HG03571 (cell line): ENCODE measurements around the gene SLC35B4.
"Not testable (repeated sequence)": the region's sequence is repeated elsewhere in the genome, so short reads cannot be mapped to it uniquely, and the experiment has no call there.

Experiments used
- ATAC-seq: cut with Tn5 transposase; IDR thresholded peaks from one replicate; pipeline ENCODE4 v1.9.1; 2021; ENCODE audit not compliant: unreplicated experiment

Gene SLC35B4

DNA sequence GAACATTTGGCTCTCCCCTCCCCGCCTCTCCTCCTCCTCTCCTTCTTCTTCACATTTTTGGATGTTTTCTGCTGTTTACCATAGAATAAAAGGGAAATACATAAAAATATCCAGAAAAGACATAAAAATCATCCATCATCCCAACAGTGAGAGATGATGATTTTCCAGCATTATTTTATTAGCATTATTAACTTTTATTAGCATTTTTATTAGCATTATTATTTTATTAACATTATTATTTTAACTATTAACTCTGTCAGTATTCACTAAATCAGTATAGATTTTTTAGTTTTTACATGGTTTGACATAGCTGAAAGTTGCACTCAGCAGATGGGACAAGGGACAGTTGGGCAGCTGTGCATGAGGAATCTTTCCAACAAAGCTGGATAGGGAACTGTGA lies 16.2 kb upstream of the SLC35B4 start:
- ATAC-seq: no peak

DNA sequence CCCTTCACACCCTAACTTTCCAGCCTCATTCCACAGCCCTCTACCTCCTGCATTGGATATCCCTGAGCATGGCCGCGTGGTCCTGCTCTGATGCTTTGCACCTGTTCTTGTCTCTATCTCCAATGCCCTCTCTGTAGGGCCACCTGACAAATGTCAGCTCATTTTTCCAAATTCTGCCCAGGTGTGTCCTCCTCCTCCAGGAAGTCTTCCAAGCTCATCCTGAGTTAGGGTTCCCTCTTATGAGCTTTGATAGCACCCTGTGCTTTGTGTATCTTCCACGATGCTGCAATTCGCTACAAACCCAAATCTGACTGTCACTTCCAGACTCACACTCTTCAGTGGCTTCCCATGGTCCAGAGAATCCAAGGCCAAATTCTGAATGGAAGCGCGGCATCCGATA lies 14.7 kb upstream of the SLC35B4 start:
- no peak for ATAC-seq

DNA sequence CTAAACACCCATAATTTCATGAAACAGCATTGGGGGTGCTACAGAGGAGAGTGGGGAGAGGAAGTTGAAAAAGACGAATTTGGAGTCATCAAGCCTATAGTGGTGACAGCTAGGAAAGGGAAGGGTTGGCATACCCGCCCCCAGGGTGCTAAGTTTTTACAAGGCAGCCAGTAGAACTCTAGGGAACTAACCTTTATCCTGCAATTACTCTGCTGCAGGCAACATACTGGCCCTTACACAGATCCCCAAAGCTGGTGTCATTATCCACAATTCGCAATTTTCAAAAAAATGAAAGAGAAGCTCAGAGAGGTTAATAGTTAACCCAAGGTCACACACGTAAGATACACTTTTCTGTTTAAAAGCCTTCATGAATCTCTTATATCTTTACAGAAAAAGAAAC lies 14.2 kb upstream of the SLC35B4 start:
- ATAC-seq: no peak

DNA sequence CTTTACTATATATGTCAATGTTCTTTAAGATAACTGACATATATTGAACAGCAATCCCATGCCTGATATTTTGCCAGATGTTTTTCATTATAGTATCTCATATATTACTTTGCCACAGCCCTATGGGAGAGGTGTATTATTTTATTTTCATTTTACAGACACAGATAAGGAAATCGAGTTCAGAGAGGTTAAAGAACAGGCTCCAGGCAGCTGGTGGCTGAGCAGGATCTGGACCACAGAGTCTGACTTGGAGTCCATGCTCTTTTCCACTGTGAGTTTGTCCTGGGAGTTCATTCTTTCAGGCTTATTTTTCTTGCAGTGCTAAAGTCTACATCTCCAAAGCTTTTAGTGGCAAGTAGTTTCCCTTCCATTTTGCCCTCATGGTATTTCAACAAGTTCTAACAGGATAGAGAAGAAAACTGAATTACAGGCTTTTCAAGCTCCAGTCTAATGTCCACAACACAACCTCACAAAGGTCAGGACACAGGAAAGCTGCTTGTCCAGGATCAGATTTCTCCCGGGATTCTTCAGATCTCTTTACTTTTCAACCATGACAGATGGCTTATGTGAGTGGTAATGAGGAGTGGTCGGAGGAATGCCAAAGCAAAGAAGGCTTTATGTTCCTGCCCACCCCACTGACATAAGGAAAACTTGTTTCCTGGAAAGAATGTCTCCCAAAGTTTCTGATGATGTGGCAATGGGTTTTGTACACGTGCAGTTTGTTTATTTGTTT lies 13.1 kb upstream of the SLC35B4 start:
- ATAC-seq: no peak

DNA sequence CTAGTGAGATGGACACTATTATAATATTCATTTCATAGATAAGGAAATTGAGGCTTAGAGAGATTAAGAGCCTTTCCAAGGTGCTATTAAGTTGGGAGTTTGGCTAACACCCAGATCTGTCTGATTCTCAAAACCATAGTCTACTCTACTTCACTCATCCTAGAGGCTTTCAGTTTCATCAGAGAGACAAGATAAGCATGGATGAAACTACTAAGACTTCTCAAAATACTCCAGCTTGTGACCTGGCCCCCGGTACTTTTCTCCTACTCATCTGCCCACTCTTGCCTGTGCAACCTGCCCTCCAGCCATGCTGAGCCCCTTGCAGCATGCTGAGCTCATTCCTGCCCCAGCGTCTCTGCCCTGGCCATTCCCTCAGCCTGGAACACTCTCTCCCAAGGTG lies 12.2 kb upstream of the SLC35B4 start:
- no peak for ATAC-seq

DNA sequence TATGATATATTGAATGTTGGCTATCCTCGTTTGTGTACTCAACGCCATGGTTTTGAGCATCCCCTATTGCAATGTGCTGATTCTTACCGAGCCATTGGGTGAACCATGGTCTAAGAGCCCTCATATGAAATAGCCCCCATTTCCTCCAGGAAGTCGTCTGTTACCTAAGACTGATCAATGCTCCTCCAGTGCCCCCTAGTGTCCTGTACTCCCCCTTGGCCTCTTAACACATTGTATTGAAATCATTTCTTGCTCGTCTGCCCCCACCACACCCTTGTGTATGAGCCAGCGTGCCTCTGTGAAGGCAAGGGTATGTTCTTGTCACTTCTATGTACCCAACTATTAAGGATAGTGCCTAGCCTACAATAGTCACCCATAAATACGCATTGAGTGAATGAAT lies 11.2 kb upstream of the SLC35B4 start:
- ATAC-seq: peak; percentile 79

DNA sequence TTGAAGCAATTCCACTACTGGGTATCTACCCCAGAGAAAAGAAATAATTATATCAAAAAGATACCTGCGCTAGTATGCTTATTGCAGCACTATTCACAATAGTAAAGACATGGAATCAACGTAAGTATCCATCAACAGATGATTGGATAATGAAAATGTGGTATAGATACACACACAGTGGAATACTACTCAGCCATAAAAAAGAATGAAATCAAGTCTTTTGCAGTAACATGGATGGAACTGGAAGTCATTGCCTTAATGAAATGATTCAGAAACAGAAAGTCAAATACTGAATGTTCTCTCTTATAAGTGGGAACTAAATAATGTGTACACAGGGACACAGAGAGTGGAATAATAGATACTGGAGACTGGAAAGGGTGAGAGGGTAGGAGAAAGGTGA lies 7.4 kb upstream of the SLC35B4 start:
- ATAC-seq: no peak

DNA sequence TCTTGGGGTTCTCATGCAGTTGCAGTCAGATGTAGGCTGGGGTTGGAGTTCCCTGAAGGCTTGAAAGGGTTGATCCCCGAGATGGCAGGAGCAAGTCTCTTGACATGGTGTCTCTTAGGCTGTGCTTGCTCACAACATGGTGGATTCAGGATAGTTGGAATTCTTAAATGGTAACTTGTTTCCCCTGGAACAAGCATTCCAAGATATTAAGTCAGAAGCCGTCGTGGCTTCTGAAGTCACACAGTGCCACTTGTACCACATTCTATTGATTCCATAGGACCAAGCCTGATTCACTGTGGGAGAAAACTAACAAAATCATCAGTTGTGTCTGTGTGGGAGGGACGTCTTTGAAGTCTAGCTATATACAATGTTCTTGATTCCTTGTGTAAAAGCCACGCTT lies 3.5 kb upstream of the SLC35B4 start:
- ATAC-seq: no peak

DNA sequence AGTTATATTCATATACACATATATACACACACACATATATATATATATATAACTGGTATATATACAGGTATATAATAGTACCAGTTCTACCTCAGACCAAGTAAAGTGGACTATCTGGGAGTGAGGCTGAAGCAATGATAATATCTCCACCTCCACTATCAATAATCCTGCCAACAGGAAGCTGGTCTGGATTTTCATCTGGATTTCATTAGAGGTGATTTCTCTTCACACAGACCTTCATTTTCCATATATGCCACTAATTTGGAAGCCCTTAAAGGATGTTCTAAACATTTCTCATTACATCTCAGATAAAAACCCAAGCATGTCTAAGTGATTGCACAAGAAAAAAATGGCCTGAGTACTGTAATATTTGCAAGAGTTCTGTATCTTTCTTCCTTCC lies 1.7 kb upstream of the SLC35B4 start:
- ATAC-seq: no peak

DNA sequence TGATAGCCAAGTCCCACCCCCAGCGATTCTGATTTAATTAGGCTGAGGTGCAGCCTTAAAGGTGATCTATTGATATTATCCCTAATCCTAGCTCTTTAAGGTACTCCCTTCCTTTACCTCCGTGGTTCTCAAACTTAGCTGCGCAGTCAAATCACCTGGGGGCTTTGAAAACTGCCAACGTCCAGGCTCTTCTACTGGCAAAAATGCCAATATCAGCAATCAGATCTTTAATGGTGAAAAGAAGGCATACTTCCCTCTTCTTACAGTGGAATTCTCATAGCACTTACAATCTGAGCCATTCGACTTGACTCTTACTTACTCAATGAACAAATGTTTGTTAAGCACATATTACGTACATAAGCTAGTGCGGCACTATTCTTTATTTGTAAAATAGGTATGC lies 704 bp upstream of the SLC35B4 start:
- ATAC-seq: no peak

DNA sequence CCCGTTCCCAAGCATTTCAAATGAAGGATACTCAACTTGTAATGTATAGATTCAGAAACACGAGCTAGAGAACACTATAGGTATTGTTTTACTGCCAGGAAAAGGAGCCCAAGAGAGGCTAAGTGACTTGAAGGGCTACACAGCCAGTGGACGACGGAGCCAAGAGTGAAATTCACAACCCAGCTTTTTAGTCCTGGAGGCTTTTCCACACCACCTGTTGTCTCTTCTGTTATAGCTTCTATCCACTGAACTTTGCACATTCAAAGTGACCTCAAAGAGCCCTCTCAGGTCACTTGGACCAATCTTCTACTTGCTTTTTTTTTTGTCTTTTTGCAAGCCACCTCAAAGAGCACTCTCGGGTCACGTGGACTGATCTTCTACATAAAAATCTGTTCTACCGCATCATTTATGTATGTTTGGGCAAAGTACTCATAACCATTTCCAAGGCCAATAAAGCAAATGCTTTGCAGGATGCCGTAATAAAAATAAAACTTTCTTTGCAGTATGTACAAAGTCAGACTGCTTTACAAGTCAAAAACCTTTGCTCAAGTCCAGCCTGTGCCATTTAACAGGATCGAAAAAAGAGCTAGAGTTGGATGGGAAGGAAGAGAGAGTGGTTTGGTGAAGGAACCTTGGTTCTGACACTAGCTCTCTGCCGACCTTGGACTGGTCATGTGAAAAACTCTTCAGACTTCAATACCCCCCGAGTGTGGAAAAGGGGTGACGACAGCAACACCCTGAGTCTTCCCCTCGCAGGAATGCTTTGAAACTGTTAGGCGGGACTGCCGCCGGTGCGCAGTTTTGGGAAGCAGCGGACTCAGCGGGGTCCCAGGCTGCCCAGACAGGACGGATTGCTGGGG lies 821 bp downstream of the SLC35B4 start:
- peak; percentile 2 for ATAC-seq

DNA sequence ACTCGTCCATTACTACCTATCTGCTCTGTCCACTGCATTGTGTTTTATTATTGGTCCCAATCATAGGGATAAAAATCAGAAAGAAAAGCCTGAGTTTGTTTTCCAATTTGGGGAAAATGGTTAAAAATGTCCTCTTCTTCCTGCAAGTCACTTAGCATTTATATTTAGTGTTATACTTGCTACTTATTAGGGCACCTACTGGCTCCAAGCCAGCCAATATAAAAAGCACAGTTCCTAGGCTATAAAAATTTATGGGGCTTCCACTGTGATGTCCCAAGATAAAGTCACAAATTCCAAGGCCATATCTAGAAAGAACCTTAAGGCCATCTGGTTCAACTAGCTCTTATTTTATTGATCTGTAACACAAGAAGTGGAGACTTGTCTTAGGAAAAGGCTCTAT lies 3.2 kb downstream of the SLC35B4 start:
- ATAC-seq: no peak

DNA sequence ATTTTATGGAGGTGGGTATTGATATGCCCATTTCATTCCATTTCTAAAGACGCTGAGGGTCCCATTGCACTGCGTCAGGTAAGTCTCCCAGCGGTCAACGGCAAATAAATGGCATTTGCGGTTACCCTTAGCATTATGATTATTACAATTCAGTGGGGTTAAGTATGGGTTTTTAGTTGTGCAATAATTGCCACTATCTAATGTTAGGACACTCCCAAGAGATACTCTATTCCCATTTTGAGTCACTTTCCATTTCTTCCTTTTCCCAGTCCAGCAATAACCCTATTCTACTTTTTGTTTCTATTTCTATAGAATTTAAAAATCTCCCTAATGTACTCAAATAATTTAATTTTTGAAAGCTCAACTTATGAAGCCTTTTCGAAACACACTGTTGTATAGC lies 4.0 kb downstream of the SLC35B4 start:
- ATAC-seq: no peak

DNA sequence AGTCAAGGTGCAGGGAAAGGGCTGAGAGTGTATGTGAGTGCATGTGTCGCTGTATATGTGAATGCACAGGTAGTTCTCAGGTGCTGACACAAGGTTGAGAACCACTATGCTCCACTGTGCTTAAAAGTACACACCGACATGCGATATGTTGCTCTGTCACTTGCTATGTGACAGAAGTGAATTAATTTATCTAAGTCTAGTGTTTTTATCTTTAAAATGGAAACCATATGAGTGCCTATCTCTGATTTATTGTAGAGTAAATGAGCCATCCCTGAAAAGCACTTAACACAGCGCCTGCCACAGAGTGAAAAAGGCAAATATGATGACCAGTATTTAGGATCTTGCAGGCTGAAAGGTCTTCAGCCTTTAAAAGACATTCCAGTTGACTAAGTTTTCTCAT lies 4.9 kb downstream of the SLC35B4 start:
- ATAC-seq: no peak

DNA sequence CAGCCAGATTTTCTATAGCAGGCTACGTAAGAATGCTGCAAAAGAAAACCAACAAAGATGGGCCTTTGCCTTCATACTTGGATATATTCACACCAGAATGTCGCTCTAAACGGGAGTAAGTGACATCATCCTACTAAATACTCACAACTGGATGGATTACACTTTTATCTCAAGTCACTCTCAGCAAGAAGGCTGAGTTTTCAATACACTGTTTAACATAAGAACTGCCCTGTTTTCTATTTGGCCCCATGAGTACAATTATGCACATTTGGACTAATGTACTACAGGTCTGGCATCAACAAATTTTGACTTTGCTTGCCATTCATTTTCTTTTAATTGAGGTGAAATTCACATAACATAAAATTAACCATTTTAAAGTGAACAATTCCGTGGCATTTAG lies 8.2 kb downstream of the SLC35B4 start:
- no peak for ATAC-seq

DNA sequence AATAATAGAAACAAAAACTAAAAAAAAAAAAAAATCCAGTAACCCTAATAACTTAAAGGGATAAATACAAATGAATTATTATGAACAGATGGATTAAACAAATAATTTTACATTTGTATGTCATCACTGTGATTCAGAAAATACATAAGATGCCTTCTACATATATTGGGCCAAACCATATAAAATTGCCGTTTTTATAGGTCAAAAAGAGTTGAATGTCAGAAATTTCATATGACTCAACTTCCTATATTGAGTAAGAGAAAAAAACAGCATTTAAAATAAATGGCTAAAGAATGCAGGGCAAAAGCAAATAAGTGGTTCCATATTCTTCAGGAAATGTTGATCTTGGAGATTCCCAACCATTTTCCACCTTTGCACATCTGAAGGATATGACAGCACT lies 9.4 kb downstream of the SLC35B4 start:
- ATAC-seq: no peak

DNA sequence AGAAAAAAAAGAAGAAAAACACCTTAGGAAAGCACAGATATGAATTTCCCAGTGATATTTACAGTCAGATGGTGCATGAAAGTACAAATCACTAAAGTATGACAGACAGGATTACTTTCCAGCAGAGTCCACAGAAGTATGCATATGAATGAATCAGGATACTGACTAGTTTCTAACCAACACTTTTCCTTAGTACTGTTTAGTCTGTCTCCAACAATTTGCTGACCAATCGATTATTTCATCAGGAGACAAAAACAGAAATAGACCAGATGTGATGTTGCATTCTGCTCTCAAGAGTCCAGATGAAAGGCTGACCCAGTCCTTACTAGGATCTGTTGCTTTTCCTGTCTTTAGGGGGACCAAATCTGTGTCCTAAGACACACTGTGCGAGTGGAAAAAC lies 14.6 kb downstream of the SLC35B4 start:
- no peak for ATAC-seq

DNA sequence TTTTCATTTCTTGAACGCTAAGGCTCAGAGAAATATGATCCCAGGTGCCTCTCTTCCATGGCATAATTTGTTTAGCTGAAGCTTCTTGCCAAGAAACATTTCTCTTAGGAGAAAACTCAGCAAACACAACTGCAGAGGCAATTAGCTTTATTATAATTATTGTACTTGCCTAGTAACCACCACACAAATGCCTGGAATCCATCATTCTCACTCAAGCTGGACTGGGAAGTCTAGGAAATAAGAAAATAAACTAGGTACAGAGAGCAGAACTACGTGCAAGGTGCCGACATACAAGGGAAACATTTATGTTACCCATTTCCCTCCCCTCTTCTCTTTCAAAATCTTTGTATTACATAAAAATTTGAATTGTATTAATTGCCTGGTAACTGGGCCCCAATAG lies 15.1 kb downstream of the SLC35B4 start:
- ATAC-seq: no peak

DNA sequence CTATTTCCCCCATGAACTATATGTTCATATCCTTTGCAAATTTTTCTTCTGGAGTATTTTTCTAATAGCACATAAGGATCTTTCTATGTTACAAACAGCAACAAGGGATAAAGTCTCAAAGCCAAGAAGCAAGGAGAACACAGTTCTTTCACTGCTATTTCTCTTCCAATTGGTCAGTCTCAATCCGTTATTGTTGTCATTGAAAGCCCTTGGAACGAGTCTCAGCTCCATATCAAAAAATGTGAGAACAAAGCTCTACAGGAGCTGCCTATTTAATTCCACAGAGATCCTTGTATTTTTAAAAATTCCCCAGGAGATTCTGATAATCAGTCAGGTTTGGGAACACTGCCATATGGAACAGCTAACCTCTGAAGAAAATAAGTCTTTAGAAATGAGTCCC lies 15.7 kb downstream of the SLC35B4 start:
- ATAC-seq: no peak

DNA sequence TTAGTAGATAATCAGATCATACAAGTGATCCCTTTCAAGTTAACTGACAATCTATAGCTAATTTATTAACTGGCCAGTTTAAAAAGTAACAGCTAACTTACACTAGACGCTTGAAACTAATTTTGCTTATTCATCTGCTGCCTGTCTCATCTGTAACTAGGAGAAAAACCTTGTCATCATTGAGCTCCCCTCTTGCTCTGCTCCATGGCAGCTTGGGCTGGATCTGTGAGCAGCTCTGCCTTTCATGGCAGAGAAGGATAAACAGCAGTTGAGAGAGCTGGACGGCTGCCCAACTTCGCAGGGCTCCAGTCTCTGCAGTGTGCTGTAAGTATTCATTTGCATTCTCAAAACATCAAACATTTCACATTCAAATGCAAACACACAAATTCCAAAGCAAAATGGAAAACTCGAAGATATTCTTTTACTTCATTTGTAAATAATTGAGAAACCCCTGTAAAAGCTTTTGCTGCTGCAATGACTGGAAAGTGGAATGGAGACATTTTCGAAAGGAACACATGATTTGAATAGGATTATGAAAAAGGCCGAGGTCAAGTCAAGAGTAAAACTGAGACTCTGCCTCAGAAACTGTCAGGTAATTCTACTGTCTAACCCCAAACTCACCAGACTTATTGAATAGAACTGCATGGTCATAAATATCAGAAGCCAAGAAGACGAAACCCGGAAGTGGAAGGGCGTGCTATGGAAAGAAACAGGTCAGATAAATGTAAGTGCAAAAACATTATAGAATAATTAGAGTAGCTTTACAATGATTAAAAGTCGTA lies 17.6 kb downstream of the SLC35B4 start:
- ATAC-seq: peak; percentile 53

DNA sequence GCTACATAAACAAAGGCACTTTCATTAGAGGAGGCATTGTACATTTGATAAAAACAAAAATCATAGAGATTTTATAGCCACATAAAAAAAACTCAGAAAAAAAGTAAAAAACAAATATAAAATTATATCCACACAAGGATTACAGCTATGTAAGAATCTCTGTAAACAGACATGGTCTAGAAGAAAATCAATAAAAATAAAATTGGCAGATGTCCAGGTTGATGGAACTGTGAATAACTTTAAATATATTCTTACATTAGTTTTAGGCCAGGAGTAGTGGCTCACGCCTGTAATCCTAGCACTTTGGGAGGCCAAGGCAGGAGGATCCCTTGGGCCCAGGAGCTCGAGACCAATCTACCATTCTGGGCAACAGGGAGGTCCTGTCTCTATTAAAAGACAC lies 19.2 kb downstream of the SLC35B4 start:
- no peak for ATAC-seq

DNA sequence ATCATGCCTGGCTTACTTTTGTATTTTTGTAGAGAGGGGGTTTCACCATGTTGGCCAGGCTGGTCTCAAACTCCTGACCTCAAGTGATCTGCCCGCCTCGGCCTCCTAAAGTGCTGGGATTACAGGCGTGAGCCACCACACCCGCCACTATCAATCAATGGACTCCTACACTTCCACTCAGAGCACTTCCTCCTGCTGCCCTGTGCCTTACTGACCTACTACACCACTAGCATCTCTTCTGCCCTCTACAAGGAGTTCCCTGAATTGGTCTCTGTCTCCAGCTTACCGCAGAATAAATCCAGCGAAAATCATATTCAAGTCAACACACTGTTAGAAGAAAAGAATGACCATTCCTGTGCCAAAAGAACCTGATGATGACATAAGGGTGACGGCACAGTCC lies 20.7 kb downstream of the SLC35B4 start:
- not testable (repeated sequence) for ATAC-seq
